ENCODE data around the gene OR52K2. TPM values are rescaled to one million over a fixed set of nuclear protein-coding genes. Genes with fewer than 3 reads are reported as not detected.

Gene OR52K2
- total and polyA plus RNA-seq, 2 of the 13 experiments (the other 11 are each of a cell fraction or from before 2014, with no cell fraction given): not detected

DNA sequence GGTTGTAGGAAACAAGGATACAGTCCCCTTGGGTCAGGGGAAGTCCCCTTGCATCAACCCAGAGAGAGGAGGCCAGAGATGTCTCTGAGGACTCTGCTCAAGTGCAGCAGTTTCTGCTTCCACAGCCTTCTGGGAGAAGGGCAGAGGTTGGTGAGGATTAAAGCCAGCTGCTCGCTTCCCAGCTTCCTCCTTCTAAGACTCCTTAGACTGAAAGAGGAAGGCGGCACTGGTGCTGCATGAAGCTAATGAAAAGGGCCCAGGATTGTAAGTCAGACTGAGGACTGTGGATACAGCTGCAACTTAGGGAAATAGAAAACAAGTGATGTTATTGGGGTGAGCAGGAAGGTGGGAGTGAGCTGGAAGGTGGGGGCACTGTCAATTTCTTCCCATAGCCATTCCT is 33.4 kb downstream of the OR52K2 start, which contains the start of gene OR52K1:
OR52K1 (plus strand) TSS at position 202 of the 400 bp plus-strand sequence. CDS start 6,255 bp downstream, outside the sequence.
- FAIRE-seq (no peak), DNase-seq (ENCODE audit: low spot score) (no peak), ATAC-seq (no peak)
- no TSS peak for BruUV-seq (replicated peaks)
- WGBS (ENCODE audit: low lambda C conversion rate): 14% methylated on average over 2 of the region's 2 CpGs
- in situ Hi-C loops (cut with HindIII; ENCODE audit: extremely low pct_ligation_motif_present, low pct_unique_long_range_greater_than_20kb): no loop called here
- H3K79me2 ChIP-seq (ENCODE audit: insufficient read depth, low read length): no peaks in the 10 kb centered on the region
- no peaks in the 10 kb centered on the region for H3K4me1 ChIP-seq (ENCODE audit: insufficient read depth, low read length)
- no peak within 1 kb of the TSS for H3K27ac ChIP-seq (ENCODE audit: extremely low read length, insufficient read depth, low read length)
- H3K36me3 ChIP-seq (replicated peaks in 1 of 2; ENCODE audit: control insufficient read depth in 1 of 2, insufficient read depth in 2 of 2, low read length in 2 of 2): no peaks in the 10 kb centered on the region
- intact Hi-C loops (cut with micrococcal nuclease; ENCODE audit: unreplicated experiment): no loop called here
- H4K20me1 ChIP-seq (ENCODE audit: insufficient read depth, low read length): no peaks in the 10 kb centered on the region
- TF ChIP-seq, protein P1, sequence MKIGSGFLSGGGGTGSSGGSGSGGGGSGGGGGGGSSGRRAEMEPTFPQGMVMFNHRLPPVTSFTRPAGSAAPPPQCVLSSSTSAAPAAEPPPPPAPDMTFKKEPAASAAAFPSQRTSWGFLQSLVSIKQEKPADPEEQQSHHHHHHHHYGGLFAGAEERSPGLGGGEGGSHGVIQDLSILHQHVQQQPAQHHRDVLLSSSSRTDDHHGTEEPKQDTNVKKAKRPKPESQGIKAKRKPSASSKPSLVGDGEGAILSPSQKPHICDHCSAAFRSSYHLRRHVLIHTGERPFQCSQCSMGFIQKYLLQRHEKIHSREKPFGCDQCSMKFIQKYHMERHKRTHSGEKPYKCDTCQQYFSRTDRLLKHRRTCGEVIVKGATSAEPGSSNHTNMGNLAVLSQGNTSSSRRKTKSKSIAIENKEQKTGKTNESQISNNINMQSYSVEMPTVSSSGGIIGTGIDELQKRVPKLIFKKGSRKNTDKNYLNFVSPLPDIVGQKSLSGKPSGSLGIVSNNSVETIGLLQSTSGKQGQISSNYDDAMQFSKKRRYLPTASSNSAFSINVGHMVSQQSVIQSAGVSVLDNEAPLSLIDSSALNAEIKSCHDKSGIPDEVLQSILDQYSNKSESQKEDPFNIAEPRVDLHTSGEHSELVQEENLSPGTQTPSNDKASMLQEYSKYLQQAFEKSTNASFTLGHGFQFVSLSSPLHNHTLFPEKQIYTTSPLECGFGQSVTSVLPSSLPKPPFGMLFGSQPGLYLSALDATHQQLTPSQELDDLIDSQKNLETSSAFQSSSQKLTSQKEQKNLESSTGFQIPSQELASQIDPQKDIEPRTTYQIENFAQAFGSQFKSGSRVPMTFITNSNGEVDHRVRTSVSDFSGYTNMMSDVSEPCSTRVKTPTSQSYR (CRISPR knock-in tag; IDR thresholded peaks at IDR 0.05; ENCODE audit: borderline replicate concordance): no peak
- ChIA-PET CTCF (ENCODE audit: low intra/inter-chr PET ratio, low total read pairs) (no interaction called here), POLR2A (no interaction called here)
- H2AFZ ChIP-seq (ENCODE audit: low read length): no peak within 1 kb of the TSS
- H3K9ac ChIP-seq (ENCODE audit: insufficient read depth, low read depth, low read length): no peak within 1 kb of the TSS
- H3K4me2 ChIP-seq (ENCODE audit: low read depth, low read length): no peak within 1 kb of the TSS
- no peak within 1 kb of the TSS for H3K4me3 ChIP-seq (replicated peaks in 1 of 3; ENCODE audit: insufficient read depth in 1 of 3, low read depth in 2 of 3, low read length in 3 of 3)
- 0 out of 5 replicates have a peak, but pooled peaks cover 0 to 4% of the 10 kb centered on the region in 2 experiments for H3K27me3 ChIP-seq (ENCODE audit: control insufficient read depth in 1 of 2, insufficient read depth in 2 of 2, low read length in 2 of 2)
- no peaks in the 10 kb centered on the region for H3K9me3 ChIP-seq (ENCODE audit: low read length)

DNA sequence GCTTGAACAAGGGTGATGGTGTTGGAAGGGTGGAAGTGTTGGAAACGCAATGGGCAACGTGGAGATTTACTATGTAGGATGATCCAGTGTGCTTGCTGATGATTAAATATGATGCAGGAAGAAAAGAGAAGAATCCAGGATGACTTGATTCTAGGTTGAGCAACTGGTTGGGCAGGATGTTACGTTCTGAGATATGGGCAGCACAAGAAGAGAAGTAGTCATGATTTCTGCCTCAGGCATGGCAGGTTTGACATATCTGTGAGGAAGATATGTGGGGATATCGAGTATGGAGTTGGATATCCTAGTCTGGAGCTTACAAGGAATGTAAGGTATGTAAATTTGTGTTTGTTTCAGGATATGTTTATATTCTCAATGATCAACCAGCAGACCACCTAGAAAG is 35.2 kb downstream of the OR52K2 start:
- no TSS peak for BruUV-seq (replicated peaks)
- Histone ChIP-seq H3K9me3 (ENCODE audit: low read length) (no peaks in the 10 kb centered on the region), H4K20me1 (ENCODE audit: insufficient read depth, low read length) (no peaks in the 10 kb centered on the region), H3K9ac (ENCODE audit: insufficient read depth, low read depth, low read length) (no peak overlapping the region), H2AFZ (ENCODE audit: low read length) (no peak overlapping the region), H3K4me1 (ENCODE audit: insufficient read depth, low read length) (no peaks in the 10 kb centered on the region), H3K27ac (ENCODE audit: extremely low read length, insufficient read depth, low read length) (no peak overlapping the region), H3K27me3 (ENCODE audit: control insufficient read depth in 1 of 2, insufficient read depth in 2 of 2, low read length in 2 of 2) (0 out of 5 replicates have a peak, but pooled peaks cover 0 to 4% of the 10 kb centered on the region in 2 experiments), H3K4me2 (ENCODE audit: low read depth, low read length) (no peak overlapping the region), H3K79me2 (ENCODE audit: insufficient read depth, low read length) (no peaks in the 10 kb centered on the region), H3K4me3 (replicated peaks in 1 of 3; ENCODE audit: insufficient read depth in 1 of 3, low read depth in 2 of 3, low read length in 3 of 3) (no peak overlapping the region), H3K36me3 (replicated peaks in 1 of 2; ENCODE audit: control insufficient read depth in 1 of 2, insufficient read depth in 2 of 2, low read length in 2 of 2) (no peaks in the 10 kb centered on the region)
- POLR2A ChIA-PET: no interaction called here
- 2% methylated on average over 4 of the region's 4 CpGs for WGBS (ENCODE audit: low lambda C conversion rate)
- intact Hi-C loops (cut with micrococcal nuclease; ENCODE audit: unreplicated experiment): no loop called here
- ATAC-seq (no peak), DNase-seq (ENCODE audit: low spot score) (no peak), FAIRE-seq (no peak)
- CTCF ChIA-PET (ENCODE audit: low intra/inter-chr PET ratio, low total read pairs): no interaction called here
- in situ Hi-C loops (cut with HindIII; ENCODE audit: extremely low pct_ligation_motif_present, low pct_unique_long_range_greater_than_20kb): no loop called here
- TF ChIP-seq, protein P2, sequence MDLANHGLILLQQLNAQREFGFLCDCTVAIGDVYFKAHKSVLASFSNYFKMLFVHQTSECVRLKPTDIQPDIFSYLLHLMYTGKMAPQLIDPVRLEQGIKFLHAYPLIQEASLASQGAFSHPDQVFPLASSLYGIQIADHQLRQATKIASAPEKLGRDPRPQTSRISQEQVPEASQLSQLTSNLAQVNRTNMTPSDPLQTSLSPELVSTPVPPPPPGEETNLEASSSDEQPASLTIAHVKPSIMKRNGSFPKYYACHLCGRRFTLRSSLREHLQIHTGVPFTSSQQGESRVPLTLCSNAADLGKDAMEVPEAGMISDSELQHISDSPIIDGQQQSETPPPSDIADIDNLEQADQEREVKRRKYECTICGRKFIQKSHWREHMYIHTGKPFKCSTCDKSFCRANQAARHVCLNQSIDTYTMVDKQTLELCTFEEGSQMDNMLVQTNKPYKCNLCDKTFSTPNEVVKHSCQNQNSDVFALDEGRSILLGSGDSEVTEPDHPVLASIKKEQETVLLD (CRISPR knock-in tag; IDR thresholded peaks at IDR 0.05; ENCODE audit: low read depth): no peak
- TF ChIP-seq ZNF20 (CRISPR knock-in tag; IDR thresholded peaks at IDR 0.05): no peak
- no peak for TF ChIP-seq ZNF589 (CRISPR knock-in tag; conservative IDR thresholded peaks at IDR 0.05)
- no peak for TF ChIP-seq CBX5 (CRISPR knock-in tag; IDR thresholded peaks at IDR 0.05; ENCODE audit: borderline replicate concordance)
- TF ChIP-seq NBN (conservative IDR thresholded peaks at IDR 0.05): no peak
- TF ChIP-seq ZNF468 (CRISPR knock-in tag; IDR thresholded peaks at IDR 0.05): no peak

Measured in HepG2 (cell line).